Sigmoid colon (tissue), 4 donors: ENCODE measurements around the gene TMEM43.

Experiments
- CTCF ChIP-seq, 4 experiments: fragments of 450-650 bp in 3 of 4; fragments of 200-600 bp in 1 of 4; IDR thresholded peaks; one replicate each; pipeline ENCODE4 v1.5.1; 2016 to 2019; ENCODE audit warnings: antibody characterized with exemption in 4 of 4, mild to moderate bottlenecking in 3 of 4, moderate library complexity in 2 of 4
- POLR2AphosphoS5 ChIP-seq, 4 donors: sonication (generic); formaldehyde crosslinking; IDR thresholded peaks; one replicate each; pipeline ENCODE4 v1.6.1; 2017; ENCODE audit warnings: antibody characterized with exemption in 4 of 4

GRCh38 chr3:14128724-14129123, 3.9 kb downstream of the TMEM43 start:
- no peak for TF ChIP-seq CTCF (IDR thresholded peaks at IDR 0.05)
- TF ChIP-seq POLR2AphosphoS5 (IDR thresholded peaks at IDR 0.05), result no peak
